ENCODE data around the gene DOCK2. TPM values are rescaled to one million over a fixed set of nuclear protein-coding genes. Genes with fewer than 3 reads are reported as not detected.

The DOCK2 gene
- total and polyA plus RNA-seq, 2 donors (not counting 3 experiments of a cell fraction or from before 2014, with no cell fraction given), result 0.62 to 4.8 TPM

DNA sequence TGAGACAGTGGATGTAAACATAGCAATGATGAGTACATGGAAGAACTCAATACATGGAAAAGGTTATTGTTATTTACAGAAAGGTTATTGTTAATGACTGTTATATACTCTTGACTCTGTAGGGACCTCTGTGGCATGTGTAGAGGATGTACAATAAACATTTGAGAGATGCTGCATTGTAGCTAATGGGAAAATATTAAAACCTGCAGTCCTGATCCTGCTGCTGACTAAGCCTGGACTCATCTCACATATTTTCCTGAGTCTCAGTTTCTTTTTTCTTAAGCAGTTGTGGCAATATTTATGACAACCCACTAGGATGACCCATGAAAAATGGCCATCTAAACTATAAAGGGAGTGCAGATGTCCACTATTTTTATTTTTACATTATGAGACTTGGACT is 75.4 kb downstream of the DOCK2 start:
- intact Hi-C loops (cut with micrococcal nuclease) (no loop called here), dilution Hi-C loops (cut with MboI; ENCODE audit: extremely low pct_ligation_motif_present, low sequenced_read_pairs) (no loop called here)
- POLR2A ChIA-PET, result no interaction called here
- CTCF ChIA-PET, result interaction anchor here (1.3 to 1.4 kb wide), 2 partner anchors 11 to 16 kb away, joined by 3 read pairs; no protein-coding TSS in a partner anchor
- Histone ChIP-seq H2AFZ (ENCODE audit: low read depth, low read length) (no peak overlapping the region), H3K4me2 (ENCODE audit: insufficient read depth, low read length) (no peak overlapping the region), H3K36me3 (ENCODE audit: control insufficient read depth in 2 of 2, extremely low read depth in 1 of 2, insufficient read depth in 2 of 2, low read length in 2 of 2) (no peaks in the 10 kb centered on the region), H3K27me3 (ENCODE audit: control insufficient read depth in 2 of 2, insufficient read depth in 2 of 2, low read length in 2 of 2) (no peaks in the 10 kb centered on the region), H3K4me3 (replicated peaks in 1 of 3; ENCODE audit: insufficient read depth in 1 of 3, low read depth in 1 of 3, low read length in 3 of 3) (no peak overlapping the region), H3K27ac (ENCODE audit: insufficient read depth, low read depth, low read length) (no peak overlapping the region), H3K9ac (replicated peaks; ENCODE audit: extremely low read depth, insufficient read depth, low read length) (no peak overlapping the region), H4K20me1 (replicated peaks; ENCODE audit: control insufficient read depth, extremely low read depth, insufficient read depth, low read length) (no peaks in the 10 kb centered on the region), H3K4me1 (ENCODE audit: control insufficient read depth, extremely low read depth, insufficient read depth, low read length) (peaks cover 17% of the 10 kb centered on the region), H3K9me1 (replicated peaks; ENCODE audit: control insufficient read depth, extremely low read depth, insufficient read depth, low read length) (no peaks in the 10 kb centered on the region), H3K79me2 (ENCODE audit: control insufficient read depth, insufficient read depth, low read length) (no peaks in the 10 kb centered on the region), H3K9me3 (replicated peaks; ENCODE audit: control insufficient read depth, insufficient read depth, low read length) (no peaks in the 10 kb centered on the region)
- FAIRE-seq (no peak), DNase-seq (ENCODE audit: low read depth, low spot score) (no peak)
- TF ChIP-seq JUN (IDR thresholded peaks at IDR 0.05; ENCODE audit: borderline replicate concordance, insufficient read depth, insufficient read length, low read depth), result no peak
- TF ChIP-seq GATA2 (IDR thresholded peaks at IDR 0.05; ENCODE audit: insufficient read depth, insufficient read length, low read depth, low read length), result no peak
- no peak for TF ChIP-seq FOS (IDR thresholded peaks at IDR 0.05; ENCODE audit: borderline replicate concordance, insufficient read depth, low read length)
- TF ChIP-seq, protein P1, sequence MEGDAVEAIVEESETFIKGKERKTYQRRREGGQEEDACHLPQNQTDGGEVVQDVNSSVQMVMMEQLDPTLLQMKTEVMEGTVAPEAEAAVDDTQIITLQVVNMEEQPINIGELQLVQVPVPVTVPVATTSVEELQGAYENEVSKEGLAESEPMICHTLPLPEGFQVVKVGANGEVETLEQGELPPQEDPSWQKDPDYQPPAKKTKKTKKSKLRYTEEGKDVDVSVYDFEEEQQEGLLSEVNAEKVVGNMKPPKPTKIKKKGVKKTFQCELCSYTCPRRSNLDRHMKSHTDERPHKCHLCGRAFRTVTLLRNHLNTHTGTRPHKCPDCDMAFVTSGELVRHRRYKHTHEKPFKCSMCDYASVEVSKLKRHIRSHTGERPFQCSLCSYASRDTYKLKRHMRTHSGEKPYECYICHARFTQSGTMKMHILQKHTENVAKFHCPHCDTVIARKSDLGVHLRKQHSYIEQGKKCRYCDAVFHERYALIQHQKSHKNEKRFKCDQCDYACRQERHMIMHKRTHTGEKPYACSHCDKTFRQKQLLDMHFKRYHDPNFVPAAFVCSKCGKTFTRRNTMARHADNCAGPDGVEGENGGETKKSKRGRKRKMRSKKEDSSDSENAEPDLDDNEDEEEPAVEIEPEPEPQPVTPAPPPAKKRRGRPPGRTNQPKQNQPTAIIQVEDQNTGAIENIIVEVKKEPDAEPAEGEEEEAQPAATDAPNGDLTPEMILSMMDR (IDR thresholded peaks at IDR 0.05; ENCODE audit: extremely low read depth in 1 of 2, insufficient read depth in 1 of 2, low read depth in 1 of 2, low read length in 2 of 2), result no peak
- TF ChIP-seq, protein P2, sequence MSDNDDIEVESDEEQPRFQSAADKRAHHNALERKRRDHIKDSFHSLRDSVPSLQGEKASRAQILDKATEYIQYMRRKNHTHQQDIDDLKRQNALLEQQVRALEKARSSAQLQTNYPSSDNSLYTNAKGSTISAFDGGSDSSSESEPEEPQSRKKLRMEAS (IDR thresholded peaks at IDR 0.05; ENCODE audit: insufficient read depth, insufficient read length), result no peak
- no peak for TF ChIP-seq EZH2 (IDR thresholded peaks at IDR 0.05; ENCODE audit: borderline replicate concordance, low read depth, low read length, severe bottlenecking)
- no peak for TF ChIP-seq POLR2A (IDR thresholded peaks at IDR 0.05; ENCODE audit: low read depth, low read length)
- no TSS peak for BruUV-seq (replicated peaks)
